GM19023 (cell line): ENCODE data around the gene VPREB3.

Source experiments
- ATAC-seq: cut with Tn5 transposase; IDR thresholded peaks from one replicate; pipeline ENCODE4 v1.9.1; 2021; ENCODE audit warnings: mild to moderate bottlenecking, moderate library complexity; ENCODE audit not compliant: unreplicated experiment

Gene VPREB3

DNA sequence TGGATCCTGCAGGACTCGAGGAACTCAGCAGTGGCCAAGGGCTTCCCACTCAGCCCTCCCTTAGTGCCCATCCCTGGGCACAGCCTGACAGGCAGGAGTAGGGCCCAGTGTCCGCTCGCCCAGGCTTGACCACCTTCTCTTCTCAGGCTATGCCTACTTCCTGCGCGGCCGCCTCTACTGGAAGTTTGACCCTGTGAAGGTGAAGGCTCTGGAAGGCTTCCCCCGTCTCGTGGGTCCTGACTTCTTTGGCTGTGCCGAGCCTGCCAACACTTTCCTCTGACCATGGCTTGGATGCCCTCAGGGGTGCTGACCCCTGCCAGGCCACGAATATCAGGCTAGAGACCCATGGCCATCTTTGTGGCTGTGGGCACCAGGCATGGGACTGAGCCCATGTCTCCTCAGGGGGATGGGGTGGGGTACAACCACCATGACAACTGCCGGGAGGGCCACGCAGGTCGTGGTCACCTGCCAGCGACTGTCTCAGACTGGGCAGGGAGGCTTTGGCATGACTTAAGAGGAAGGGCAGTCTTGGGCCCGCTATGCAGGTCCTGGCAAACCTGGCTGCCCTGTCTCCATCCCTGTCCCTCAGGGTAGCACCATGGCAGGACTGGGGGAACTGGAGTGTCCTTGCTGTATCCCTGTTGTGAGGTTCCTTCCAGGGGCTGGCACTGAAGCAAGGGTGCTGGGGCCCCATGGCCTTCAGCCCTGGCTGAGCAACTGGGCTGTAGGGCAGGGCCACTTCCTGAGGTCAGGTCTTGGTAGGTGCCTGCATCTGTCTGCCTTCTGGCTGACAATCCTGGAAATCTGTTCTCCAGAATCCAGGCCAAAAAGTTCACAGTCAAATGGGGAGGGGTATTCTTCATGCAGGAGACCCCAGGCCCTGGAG, 29.3 kb upstream of the VPREB3 start:
- ATAC-seq, result no peak

GRCh38 chr22:23782703-23783102, 28.5 kb upstream of the VPREB3 start:
- ATAC-seq, result no peak

GRCh38 chr22:23782252-23782651, 28.0 kb upstream of the VPREB3 start:
- no peak for ATAC-seq

DNA sequence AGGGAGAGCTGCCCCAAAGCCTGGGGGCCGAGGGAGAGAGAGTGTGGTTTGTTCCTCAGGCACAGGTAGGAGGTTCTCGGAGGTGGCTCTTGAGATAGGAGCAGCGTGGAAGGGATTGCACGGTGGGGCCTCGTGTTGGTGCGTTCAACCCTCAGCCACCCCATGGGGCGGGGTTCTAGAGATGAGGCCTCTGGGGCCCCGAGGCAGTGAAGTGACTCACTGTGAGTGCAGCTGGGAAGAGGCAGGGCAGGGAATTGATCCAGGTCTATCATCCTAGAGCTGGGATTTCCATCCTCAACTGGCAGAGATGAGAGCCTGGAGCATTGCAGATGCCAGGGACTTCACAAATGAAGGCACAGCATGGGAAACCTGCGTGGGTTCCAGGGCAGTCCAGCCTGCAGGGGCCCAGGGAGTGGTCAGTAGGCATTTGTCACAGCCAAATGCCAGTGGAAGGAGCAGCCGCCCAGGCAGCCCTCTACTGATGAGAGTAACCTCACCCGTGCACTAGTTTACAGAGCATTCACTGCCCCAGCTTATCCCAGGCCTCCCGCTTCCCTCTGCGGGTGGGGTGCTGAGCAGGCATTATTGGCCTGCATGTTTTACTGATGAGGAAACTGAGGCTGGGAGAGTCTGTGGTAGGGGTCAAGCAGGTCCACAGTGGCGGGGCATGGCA, 27.4 kb upstream of the VPREB3 start:
- ATAC-seq, result no peak

GRCh38 chr22:23781065-23781464, 26.8 kb upstream of the VPREB3 start:
- no peak for ATAC-seq

DNA sequence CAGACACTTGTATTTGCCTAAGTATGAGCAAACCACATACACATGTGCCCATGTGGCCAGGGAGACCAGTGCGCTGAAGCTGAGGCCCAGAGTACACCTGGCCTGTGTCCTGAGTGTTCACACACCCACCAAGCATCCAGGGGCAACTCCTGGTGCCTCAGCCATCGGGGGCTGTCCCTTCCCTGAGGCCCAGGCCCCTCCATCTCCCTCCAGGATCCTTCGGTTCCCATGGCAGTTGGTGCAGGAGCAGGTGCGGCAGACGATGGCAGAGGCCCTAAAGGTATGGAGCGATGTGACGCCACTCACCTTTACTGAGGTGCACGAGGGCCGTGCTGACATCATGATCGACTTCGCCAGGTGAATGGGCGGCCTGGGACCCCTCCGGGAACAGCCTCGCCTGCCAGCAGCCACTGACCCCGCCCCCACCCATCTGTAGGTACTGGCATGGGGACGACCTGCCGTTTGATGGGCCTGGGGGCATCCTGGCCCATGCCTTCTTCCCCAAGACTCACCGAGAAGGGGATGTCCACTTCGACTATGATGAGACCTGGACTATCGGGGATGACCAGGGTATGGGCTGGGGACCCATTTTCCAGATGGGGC, 26.0 kb upstream of the VPREB3 start:
- ATAC-seq, result no peak

- no peak for ATAC-seq
Measured at GRCh38 chr22:23779731-23780130, 25.5 kb upstream of the VPREB3 start.

DNA sequence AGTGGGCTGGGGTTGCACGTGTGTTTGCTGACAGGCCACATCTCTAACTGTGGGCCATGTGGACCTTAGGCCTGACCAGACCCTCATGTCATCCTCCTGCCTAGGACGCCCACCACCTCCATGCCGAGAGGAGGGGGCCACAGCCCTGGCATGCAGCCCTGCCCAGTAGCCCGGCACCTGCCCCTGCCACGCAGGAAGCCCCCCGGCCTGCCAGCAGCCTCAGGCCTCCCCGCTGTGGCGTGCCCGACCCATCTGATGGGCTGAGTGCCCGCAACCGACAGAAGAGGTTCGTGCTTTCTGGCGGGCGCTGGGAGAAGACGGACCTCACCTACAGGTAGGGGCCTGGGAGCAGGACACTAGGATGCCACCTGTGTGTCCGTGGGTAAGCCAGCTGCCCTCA, 24.9 kb upstream of the VPREB3 start:
- no peak for ATAC-seq

DNA sequence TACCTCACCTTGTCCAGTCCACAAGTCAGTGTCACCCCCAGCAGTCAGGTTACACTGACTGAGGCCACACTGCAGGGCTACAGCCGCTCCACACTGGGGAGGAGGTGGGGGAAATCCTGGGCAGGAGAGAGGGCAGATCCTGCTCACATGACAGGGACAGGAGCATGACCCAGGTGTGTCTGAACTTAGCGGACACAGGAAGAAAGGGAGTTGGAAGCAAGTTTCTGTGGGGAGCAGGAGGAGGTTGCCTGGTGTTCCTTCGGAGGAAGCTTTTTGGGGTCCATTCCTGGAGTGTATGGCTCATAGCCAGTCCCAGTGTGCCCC, 24.3 kb upstream of the VPREB3 start:
- ATAC-seq, result no peak

DNA sequence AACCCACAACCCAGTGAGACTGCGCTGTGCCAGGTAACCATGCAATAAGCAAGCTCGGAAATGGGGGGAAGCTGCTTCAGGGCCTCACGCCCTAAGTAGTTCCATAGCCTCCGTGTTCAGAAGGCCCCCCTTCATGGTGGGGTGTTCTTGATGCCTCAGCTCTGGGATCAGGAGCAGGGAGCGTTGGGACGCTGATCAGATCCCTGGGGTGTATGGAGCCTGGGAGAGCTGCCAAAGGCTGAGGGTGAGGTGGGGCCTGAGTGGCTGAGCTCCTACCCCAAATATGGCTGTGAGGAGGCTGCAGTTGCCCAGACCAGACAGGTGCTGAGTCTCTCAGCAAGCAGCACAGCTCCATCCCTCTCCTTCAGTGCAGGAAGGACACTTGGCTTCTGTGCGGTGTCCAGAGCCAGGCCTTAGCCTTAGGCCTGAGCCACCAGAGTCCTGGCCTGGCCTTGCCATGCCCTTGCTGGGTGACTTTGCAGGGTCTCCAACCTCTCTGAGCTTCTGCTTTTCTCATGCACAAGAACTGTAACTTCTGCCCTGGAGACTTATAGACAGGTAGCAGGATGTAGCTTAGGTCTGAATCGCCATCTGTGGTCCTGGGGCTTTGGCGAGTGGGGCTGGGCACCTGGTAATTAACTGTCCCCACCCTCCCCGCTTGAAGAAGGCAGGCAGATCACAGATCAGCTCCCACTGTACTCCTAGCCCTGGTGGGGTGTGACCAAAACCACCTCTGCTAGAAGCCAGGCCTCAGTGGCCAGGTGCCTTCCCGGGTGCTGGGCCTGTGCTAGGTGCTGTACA, 23.8 kb upstream of the VPREB3 start:
- no peak for ATAC-seq

- no peak for ATAC-seq
Measured at GRCh38 chr22:23775779-23776375, 21.7 kb upstream of the VPREB3 start.

- no peak for ATAC-seq
Measured at GRCh38 chr22:23774922-23775436, 20.8 kb upstream of the VPREB3 start.

- no peak for ATAC-seq
Measured at GRCh38 chr22:23774114-23774921, 20.1 kb upstream of the VPREB3 start.

- ATAC-seq, result no peak
Measured at GRCh38 chr22:23773483-23774113, 19.4 kb upstream of the VPREB3 start.

DNA sequence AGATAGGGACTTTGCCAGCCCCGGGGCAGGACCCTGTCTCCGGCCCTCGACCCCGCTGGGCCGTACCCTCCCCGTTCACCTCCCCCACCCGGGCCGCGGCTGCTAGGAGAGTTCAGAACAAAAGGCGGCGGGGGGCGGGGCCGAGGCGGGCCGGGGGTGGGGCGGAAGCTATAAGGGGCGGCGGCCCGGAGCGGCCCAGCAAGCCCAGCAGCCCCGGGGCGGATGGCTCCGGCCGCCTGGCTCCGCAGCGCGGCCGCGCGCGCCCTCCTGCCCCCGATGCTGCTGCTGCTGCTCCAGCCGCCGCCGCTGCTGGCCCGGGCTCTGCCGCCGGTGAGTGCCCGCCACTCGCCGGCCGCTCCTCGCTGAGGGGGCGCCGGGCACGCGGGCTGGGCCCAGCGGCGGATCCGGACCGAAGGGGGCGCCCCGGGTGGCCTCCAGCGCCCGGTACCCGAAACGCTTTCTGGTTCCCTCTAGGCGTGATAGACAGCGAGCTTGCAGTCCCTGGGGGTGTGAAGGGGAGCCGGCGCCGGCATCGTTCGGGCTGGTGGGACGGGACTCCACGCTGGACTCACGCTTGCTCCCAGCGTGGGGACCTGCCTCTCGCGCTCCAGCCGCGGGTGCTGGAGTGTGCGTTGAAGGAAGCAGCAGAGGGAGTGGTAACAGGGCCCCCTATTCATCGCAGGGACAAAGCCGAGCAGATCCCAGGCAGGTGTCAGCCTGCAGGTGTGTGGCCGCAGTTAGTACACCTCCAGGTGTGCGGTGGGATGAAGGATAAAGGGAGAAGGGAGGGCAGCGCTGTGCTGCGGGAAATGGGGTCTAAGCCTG, 18.6 kb upstream of the VPREB3 start, which contains the start of gene MMP11:
Gene MMP11, plus strand, starts transcription at position 201 of the 825 bp plus-strand sequence. Its CDS starts 22 bp downstream, at position 223.
- no peak for ATAC-seq

DNA sequence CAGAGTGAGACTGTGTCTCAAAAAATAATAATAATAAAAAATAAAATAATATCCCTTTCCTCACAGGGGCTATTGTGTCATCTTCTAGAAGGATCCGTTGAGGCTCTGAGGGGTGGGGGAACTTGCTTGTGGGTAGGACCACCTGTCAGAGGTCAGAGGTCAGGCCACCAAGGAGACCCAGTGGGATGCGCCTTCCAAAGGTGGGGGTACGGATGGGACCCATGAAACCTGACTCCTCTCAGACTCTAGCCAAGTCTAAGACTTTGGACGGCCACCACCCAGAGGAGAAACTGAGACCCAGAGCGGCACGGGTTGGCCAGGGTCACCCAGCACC, 18.1 kb upstream of the VPREB3 start:
- no peak for ATAC-seq

- ATAC-seq, result no peak
Measured at GRCh38 chr22:23769321-23769965, 15.2 kb upstream of the VPREB3 start.
